NCI-H510A (cell line): Measurements from ENCODE around the gene BRINP1.

Experiments used
- DNase-seq: peaks from one replicate; lab custom pipeline; 2025; lab: John Stamatoyannopoulos, UW

The BRINP1 gene

DNA sequence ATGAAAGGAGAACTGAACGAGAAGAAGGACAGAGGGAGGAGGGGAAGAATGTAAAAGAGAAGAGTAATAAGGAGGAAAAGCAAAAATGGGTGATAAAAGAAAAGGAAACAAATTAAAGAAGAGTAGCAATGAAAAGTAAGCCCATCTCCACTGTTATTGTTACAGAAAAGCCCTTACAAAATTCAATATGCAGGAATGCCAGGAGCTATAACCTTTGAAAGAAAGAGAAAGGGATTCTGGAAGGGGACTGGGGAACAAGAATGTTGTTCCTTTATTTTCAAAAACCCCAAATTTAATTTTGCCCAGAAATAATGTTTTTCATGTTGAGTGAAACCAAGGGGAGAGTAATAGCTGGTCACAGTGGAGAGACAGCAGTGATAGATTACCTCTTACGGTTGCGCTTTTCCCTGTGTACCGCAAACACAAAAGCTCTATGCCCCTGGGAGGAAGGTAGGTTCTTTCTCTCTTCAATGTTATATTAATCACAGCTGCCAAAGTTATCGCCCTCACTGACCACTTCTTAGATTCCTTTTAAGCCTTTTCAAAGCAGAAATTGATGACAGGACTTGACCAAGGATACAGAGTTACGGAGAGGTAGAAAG is 86.7 kb downstream of the BRINP1 start:
- DNase-seq, result no peak

DNA sequence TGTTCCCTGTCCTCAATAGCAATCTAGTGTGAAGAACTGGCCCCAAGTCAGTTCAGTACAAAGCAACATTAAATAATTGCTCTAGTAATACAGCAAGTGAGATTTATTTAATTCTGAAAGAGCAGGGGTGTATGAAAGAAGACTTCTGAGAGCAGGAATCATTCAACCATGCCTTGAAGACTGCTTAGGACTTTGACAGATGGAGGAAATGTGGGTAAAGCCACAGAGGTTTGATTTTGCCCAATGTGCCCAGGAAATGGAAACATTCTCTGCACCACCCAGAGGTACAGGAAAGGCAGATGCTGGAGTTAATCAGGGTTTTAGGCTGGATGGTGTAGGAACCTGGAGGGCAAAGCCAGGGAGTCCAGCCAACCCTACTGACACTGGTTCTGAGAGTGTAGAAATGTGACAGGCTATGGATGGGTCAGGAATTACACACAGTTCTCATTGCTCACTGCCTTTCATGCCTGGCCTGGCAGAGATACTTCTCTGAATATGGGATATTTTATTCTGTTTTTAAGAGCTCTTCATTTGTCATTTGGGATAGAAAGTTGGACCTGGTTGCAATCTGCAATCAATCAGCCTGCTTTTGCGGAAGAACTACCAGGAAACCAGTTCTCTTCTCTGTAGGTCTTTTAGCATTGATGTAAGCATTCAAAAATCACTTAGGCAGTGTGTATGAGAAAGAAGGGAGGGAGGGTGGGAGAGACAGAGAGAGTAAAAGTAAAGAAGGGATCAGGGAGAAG is 88.3 kb downstream of the BRINP1 start:
- DNase-seq, result no peak

DNA sequence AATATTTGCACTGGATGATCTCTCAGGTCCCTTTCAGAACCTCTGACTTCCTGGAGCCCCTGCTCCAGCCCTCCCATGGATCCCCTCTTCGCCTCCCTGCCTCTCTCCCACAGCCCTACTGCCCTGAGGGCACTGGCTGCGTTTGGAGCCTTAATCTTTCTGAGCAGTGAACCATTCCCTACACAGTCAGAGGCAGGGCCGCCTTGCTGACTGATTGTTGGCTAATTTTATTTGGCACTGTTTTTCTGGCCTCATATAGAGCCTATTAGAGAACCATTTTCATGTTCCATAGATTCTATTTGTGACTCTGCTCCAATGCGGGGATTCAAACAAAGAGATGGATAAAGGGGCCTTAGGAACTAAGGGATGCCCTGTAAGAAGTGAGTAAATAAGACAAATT is 91.1 kb downstream of the BRINP1 start:
- DNase-seq, result no peak

DNA sequence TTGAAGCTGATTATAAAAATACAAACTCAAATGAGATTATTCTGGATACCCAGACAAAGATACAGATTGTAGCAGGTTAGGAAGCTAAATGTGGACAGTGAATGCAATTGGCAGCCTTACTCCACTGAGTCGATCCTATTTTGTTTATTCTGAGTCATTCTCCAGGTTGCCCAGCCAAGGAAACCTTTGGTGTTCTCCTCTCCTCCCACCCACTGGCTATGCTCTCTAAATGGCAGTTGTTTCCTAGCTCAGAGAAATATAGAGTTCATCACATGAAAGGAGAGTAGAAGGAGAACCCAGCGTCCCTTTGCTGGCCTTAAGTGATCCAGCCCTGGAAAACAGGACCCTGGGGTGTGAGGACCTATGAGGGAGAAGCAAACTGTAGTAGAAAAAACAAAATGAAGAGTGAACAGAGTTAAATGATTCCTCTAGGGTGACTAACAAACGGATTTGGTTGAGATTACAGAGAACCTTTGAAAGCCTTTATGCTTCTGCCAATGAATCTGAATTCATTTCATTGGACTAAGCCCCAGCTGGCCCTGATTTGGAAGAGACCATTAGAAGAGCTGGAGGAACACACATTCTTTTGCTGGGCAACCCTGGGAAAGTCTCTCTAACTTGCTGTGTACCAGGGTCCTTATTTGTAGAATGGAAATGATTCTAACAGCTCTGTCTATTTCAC is 95.1 kb downstream of the BRINP1 start:
- no peak for DNase-seq

DNA sequence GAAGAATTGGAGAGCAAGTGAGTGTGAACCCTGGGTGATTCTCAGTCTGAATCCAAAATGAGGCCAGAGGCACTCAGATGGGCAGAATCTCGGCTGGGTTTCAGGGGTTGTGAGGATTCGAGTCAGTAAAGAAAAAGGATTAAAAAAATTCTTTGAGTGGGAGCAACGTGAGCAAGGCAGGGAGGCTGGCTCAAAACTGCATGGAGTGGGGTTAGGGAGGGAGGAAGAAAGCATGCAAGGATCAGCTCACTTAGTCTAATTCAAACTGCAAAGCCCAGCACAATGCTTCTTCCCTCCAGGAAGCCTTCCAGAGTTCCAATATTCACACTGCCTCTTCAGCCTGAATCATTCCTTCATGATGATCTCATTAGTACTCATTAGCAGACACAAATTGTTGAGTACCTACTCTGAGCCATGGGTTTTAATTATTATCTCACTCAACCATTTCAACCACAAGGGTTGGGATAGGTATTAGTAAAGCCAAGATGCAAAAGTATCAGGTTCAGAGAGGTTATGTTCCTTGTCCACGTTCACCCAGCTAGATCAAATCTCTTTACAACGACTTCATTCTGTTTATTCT is 95.8 kb downstream of the BRINP1 start:
- no peak for DNase-seq

DNA sequence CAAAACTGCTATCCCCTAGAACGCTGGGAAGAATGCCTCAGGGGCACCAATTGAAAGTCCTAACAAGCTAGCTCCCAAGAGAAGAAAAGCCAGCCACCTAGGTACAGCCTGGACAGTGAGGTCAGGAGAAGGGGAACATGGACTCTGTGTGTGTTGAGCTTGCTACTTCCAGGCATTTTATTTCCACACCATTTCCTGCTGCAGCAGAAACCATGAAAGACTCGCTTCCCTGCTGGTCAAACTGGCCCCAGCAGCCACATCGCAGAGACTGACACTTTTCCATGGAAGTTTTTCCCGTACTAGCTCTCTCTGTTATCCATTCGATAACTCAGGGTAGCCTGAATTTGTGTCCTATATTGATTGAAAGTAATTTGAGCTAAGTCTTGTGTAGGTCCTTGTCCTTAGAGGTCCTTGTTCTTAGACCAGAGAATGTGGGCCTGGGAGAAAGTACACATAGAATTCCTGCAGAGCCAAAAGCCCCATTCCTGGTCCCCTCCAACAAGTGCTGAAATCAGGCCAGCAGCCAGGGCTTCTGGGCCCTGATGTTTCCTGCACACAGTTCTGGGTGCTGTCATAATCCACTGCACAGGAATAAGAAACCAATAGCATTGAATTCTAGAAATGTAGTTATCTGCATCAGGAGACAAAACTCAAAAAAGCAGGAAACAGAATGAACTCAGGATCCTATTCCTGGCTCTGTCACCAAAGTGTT is 96.6 kb downstream of the BRINP1 start:
- DNase-seq, result no peak

DNA sequence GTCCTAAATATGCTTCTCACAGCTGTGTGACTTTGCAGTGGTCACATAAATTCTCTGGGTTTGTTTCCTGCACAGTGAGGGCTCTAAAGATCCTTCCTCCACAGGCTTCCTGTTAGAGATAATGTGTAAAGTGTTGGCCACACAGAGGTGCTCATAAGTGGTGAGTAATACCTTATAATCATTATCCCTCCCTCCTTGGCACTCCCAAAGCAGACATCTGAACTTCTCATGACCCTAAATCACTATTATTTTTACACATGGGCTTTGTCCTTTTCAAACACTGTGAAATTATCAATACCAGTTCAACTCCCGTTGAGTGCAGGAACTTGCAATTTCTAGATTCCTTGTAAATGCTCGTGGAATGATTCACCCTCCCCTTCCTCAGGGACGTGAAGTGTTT is 100.2 kb downstream of the BRINP1 start:
- no peak for DNase-seq

DNA sequence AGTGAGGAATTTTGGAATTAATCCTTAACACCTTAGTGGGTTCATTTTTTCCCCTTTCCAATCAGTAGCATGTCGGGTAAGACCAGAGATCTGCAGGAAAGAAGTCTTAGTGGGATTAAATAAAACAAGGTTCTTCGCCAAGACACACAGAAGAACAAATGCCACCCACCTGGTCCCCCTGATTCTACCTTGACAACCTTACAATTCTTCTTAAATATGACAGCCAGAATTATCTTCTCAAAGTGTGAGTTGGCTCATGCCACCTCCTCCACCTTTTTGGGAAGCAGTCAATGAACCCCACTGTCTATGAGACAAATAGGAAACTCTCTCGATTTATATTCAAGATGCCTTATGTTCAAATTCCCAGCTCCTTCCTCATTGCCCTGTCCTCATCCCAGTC is 105.1 kb downstream of the BRINP1 start:
- DNase-seq, result no peak

DNA sequence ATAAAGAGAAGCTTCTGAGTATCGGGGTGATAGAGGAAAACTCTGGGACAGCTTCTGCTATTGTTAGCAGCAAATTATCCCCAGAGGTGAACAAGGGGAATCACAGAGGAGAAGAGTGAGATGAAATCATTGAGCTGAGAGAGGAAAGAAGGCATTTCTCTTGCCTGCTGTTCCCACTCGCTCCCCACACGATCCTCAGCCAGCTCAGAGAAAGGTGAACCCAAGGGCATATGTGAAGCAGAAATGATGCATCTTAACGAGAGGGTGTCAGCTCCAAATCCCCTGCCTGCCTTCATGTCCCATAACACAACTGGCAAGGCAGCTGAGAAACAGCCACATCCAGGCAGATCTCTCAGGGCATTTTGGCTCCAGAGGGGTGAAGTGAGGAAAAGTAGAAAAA is 111.6 kb downstream of the BRINP1 start:
- DNase-seq, result no peak

DNA sequence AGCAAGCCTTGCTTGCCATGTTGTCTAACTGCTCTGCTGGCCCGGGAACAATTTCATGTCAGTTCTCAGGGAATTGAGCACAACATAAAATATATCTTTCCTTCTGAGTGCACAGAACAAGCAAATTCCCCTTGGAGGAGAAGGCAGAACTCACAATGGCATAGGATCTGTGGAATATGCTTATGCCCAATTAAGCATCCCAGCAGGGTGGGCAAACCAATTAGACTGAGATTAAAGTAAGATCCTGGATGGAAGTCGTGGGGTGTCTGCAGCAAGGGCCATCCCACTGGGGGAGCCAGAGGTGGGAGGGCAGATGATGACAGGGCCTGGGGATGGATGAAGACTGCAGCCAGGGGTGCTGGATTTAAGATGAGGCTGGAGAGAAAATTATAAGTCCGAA is 114.1 kb downstream of the BRINP1 start:
- DNase-seq, result no peak

DNA sequence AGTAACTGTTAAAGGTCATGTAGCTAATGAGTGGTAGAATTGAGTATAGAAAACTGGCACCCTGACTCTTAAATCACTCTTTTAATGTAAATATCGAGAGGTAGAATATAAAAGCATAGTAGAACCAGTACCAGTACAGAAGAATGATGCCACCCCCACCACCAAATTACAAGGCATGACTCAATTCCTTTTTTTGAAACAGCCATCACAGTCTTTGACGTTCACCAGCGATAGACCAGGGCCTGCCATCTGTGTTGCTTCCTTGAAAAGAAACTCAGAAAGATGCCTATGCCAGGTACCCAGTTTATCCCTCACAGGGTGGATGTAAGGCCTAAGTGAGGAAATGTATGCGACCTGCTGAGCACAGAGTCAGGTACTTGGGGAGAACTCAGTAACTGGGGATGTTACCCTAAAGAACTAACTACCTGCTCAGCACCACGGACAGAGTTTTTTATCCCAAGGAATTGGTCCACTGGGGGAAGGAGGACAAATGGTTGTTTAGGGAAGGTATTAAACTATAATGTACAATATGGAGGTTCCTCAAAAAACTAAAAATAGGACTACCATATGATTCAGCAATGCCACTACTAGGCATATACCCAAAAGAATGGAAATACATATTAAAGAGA is 116.5 kb downstream of the BRINP1 start:
- no peak for DNase-seq

DNA sequence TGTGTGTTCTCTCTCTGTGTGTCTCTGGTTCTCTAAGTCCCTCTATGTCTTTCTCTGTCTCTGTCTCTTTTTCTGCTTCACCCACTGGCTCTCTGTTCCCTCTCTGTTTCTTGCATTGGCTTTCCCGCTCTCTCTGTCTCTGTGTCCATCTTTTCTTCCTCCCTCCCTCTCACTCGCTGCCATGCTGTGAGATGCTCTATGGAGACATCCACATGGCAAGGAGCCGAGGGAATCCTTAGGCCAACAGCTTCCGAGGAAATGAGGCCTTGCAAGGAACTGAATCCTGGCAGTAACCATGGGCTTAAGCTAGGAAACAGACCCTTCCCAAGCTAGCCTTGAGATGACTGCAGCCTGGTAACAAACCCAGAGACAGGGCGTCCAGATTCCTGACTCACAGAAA is 117.3 kb downstream of the BRINP1 start:
- DNase-seq, result no peak

DNA sequence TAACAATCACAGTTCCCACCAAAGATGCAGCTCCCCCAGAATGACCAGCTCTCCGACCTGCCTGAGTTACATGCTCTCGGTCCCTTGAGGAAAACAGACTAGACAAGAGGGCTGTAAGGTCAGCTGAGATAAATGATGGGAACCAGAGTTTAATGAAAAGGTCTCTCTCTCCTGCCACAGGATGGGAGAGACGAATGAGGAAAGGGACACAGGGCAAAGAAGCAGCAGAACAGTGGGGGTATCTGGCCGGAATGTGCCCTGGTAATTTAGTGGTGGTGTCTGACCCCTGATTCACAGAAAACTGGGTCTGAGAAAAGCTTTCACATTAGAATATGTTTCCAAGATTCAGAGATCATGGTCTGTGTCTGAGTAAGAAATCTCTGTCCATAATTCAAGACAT is 118.5 kb downstream of the BRINP1 start:
- no peak for DNase-seq

DNA sequence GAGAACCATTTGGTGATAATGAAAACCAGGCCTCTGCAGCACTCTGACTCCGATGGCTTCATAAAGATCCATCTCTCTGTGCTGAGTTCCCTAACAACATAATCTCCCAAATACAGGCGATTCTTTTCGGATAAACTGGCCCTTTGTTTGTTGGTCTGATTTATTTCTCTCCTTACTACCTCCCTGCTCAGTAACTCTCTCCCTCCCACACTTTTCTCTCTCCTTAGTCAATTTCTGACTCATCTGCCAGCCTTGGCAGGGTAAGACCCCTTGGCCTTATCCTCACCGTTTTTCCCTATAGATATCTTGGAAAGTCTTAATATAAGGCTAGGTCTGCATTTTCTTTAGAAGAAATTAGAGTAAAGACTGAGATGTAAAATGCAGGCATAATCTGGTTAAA is 128.7 kb downstream of the BRINP1 start:
- no peak for DNase-seq

DNA sequence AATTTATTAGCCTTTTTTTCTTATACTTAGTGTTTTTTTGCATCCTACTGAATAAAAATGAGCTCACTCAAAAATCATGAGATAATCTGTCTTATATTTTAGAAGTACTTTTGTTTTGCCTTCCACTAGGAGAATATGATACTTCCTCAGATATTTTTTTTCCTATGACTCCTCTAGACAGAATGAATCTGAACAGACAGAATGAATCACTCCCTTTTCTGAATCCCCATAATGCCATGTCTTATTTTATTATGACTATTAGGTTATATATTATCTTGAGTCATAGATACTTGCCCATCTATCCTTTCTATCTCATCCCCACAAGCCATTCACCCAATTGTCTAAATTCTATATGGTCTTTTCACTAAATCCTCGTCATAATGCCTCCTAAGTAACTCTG is 134.6 kb downstream of the BRINP1 start:
- no peak for DNase-seq

DNA sequence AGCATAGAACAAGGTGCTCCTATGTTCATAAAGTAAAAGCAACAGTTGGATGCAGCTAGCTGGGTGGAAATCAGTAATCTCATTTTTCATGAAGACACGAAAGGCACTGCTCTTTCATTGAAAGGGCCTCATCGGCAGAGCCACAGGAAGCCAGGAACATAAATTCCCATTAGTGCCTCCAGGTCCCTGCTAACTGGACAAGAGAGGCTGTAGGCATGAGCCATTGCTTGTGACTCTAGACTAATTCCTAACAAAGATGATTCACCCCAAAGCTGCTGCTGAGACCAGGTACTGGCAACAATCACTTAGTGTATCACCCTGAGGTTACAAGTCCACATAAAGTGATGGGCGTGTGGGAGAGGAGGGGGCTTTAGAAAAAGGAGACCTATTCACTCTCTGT is 141.8 kb downstream of the BRINP1 start:
- no peak for DNase-seq

DNA sequence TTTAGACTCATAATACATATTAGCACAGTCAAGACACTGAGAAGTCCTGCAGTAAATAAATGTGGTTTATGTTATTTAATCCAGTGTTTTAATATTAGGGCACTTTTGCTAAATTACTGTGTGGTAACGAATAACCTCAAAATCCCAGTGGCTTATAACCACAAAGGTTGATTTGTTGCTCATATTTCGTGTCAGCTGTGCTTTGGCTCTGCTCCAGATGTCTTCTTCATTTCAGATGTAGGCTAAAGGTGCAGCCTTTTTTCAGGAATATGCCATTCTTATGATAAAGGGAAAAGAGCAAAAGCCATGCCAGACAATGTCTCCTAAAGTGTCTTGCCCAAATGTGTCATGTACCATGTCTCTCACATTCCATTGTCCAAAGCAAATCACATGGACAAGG is 144.8 kb downstream of the BRINP1 start:
- no peak for DNase-seq

DNA sequence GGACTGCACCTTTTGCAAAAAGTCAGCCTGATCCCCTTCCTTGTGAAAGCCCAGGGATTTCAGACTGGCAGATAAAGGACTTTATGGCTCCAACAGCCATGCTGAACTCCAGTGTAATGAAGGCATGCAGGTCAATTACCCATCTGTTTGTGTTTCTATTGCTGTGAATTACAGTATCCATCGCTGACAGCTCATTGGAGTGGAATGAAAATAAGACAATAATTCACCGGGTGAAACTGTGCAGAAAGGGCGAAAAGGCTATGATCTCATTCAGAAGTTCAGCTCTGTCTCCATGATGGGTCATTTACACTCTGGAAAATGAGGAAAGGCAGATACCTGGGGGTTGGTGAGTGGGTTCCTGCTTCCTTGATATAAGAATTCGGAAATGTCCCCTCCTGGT is 148.0 kb downstream of the BRINP1 start:
- no peak for DNase-seq

DNA sequence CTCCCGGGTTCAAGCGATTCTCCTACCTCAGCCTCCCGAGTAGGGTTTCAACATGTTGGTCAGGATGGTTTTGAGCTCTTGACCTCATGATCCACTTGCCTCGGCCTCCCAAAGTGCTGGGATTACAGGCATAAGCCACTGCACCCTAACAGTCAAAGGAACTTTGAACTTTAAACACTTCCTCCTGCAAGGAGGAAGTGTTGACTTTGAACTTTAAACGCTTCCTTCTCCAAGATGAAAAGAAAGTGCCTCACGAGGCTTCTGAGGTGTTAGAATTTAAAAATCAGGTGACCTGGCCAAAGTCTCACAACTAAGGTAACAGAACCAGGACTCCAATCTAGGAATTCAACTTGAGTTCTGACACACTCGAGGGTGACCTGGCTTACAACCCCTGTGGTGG is 150.9 kb downstream of the BRINP1 start:
- no peak for DNase-seq

DNA sequence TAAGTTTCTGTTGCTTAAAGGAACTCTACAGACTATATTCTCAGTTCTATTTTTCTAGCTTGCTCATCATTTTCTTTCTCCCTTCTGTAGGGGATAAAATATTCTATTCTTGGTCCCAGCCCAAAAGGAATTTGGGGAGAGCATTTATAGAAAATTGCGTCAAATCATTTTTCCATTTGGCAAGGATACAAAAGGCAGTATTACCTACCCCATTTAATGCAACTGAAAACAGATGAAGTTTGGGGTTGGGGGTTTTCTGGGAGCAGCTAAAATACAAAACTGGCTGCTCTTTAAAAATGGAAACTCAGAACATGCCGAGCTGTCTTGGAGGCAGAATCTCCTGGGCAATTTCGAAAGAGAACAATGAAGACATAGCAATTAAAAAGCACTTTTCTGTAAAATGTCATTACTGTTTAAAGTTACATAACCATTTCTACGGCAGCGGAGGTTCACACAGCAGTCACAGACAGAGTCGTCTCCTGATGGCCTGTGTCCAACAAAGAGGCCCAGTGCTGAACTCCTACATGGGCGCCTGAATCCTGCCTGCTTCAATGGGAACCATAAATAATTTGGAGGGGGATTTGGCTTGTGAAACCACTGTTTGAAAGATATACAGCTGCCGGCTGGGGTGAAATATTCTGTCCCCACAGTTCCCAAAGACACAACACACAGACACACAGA is 152.4 kb downstream of the BRINP1 start:
- no peak for DNase-seq

DNA sequence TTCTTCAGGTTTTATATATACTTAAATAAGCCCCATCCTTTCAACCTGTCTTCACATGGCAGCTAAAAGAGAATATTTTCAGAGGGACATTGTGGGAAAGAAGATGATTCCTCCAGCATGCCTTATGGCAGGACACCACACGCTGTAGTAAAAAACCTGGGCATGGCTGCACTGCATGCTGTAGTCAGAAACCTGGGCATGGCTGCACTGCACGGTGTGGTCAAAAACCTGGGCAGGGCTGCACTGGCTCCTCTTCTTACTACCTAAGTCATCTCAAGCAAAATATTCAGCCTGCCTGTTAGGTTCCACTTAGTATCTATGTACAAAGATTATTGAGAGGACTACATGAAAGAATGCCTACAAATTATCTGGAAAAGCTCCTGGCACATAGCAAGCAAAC is 153.6 kb downstream of the BRINP1 start:
- DNase-seq, result no peak

DNA sequence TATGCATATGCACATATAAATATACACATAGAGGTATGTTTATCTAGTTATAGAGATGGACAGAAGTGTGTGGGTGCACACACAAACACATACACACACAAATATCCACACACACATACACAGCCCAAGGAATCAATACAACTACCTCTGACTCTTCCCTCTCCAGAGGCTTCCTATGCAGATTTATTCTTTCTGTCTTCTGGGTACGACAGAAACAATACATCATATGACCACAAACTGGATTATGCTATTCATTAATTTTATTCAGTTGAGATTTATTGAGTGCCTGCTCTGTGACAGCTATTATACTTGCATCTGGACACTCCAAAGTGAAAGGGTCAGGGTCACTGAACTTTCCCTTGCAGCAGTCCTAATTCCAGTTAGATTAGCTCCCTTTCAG is 155.8 kb downstream of the BRINP1 start:
- DNase-seq, result no peak
